ENCODE data around the gene CNOT8. TPM values are rescaled to one million over a fixed set of nuclear protein-coding genes. Genes with fewer than 3 reads are reported as not detected.
"Not testable (repeated sequence)": the region's sequence is repeated elsewhere in the genome, so short reads cannot be mapped to it uniquely, and the experiment has no call there.

CNOT8 gene
- total and polyA plus RNA-seq, 2 donors (not counting 3 experiments of a cell fraction or from before 2014, with no cell fraction given): 42.6 to 53.7 TPM

DNA sequence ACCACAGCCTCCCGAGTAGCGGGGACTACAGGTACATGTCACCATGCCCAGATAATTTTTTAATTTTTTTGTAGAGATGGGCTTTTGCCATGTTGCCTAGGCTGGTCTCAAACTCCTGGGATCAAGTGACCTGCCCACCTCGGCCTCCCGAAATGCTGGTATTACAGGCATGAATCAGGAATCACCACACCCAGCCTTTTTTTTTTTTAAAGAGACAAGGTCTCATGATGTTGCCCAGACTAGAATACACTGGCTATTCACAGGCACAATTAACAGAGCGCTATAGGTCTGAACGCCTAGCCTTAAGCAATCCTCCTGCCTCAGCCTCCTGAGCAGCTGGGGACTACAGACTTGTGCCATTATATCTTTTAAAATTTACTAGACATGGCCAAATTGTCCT, 43.5 kb downstream of the CNOT8 start:
- H3K4me2 ChIP-seq (ENCODE audit: insufficient read depth, low read length): no peak overlapping the region
- H4K20me1 ChIP-seq (replicated peaks; ENCODE audit: control insufficient read depth, extremely low read depth, insufficient read depth, low read length): no peaks in the 10 kb centered on the region
- POLR2A ChIA-PET: no interaction called here
- CTCF ChIA-PET: interaction anchor here (0.9 to 1.8 kb wide), 5 partner anchors 11 to 251 kb away, joined by 3 to 4 read pairs (median 3); no protein-coding TSS in a partner anchor
- no peak for DNase-seq (ENCODE audit: low read depth, low spot score)
- no peaks in the 10 kb centered on the region for H3K27me3 ChIP-seq (ENCODE audit: control insufficient read depth in 2 of 2, insufficient read depth in 2 of 2, low read length in 2 of 2)
- H3K27ac ChIP-seq (ENCODE audit: insufficient read depth, low read depth, low read length): no peak overlapping the region
- H3K9ac ChIP-seq (replicated peaks; ENCODE audit: extremely low read depth, insufficient read depth, low read length): no peak overlapping the region
- no peaks in the 10 kb centered on the region for H3K4me1 ChIP-seq (ENCODE audit: control insufficient read depth, extremely low read depth, insufficient read depth, low read length)
- H3K36me3 ChIP-seq (ENCODE audit: control insufficient read depth in 2 of 2, extremely low read depth in 1 of 2, insufficient read depth in 2 of 2, low read length in 2 of 2): peaks cover 20 to 23% of the 10 kb centered on the region in 2 experiments
- intact Hi-C loops (cut with micrococcal nuclease) (no loop called here), dilution Hi-C loops (cut with MboI; ENCODE audit: extremely low pct_ligation_motif_present, low sequenced_read_pairs) (no loop called here)
- no peak for FAIRE-seq
- no peak overlapping the region for H3K4me3 ChIP-seq (replicated peaks in 1 of 3; ENCODE audit: insufficient read depth in 1 of 3, low read depth in 1 of 3, low read length in 3 of 3)
- no TSS peak for BruUV-seq (replicated peaks)
- H3K9me1 ChIP-seq (replicated peaks; ENCODE audit: control insufficient read depth, extremely low read depth, insufficient read depth, low read length): no peaks in the 10 kb centered on the region
- no peak for TF ChIP-seq EZH2 (IDR thresholded peaks at IDR 0.05; ENCODE audit: borderline replicate concordance, low read depth, low read length, severe bottlenecking)
- TF ChIP-seq FOS (IDR thresholded peaks at IDR 0.05; ENCODE audit: borderline replicate concordance, insufficient read depth, low read length): no peak
- no peak for TF ChIP-seq POLR2A (IDR thresholded peaks at IDR 0.05; ENCODE audit: low read depth, low read length)
- TF ChIP-seq, protein P1, sequence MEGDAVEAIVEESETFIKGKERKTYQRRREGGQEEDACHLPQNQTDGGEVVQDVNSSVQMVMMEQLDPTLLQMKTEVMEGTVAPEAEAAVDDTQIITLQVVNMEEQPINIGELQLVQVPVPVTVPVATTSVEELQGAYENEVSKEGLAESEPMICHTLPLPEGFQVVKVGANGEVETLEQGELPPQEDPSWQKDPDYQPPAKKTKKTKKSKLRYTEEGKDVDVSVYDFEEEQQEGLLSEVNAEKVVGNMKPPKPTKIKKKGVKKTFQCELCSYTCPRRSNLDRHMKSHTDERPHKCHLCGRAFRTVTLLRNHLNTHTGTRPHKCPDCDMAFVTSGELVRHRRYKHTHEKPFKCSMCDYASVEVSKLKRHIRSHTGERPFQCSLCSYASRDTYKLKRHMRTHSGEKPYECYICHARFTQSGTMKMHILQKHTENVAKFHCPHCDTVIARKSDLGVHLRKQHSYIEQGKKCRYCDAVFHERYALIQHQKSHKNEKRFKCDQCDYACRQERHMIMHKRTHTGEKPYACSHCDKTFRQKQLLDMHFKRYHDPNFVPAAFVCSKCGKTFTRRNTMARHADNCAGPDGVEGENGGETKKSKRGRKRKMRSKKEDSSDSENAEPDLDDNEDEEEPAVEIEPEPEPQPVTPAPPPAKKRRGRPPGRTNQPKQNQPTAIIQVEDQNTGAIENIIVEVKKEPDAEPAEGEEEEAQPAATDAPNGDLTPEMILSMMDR (IDR thresholded peaks at IDR 0.05; ENCODE audit: extremely low read depth in 1 of 2, insufficient read depth in 1 of 2, low read depth in 1 of 2, low read length in 2 of 2): no peak
- TF ChIP-seq, protein P2, sequence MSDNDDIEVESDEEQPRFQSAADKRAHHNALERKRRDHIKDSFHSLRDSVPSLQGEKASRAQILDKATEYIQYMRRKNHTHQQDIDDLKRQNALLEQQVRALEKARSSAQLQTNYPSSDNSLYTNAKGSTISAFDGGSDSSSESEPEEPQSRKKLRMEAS (IDR thresholded peaks at IDR 0.05; ENCODE audit: insufficient read depth, insufficient read length): no peak
- TF ChIP-seq MYC (IDR thresholded peaks at IDR 0.05; ENCODE audit: low read depth, low read length): no peak
- no peak for TF ChIP-seq JUN (IDR thresholded peaks at IDR 0.05; ENCODE audit: borderline replicate concordance, insufficient read depth, insufficient read length, low read depth)
- H2AFZ ChIP-seq (ENCODE audit: low read depth, low read length): no peak overlapping the region
- no peaks in the 10 kb centered on the region for H3K9me3 ChIP-seq (replicated peaks; ENCODE audit: control insufficient read depth, insufficient read depth, low read length)
- no peaks in the 10 kb centered on the region for H3K79me2 ChIP-seq (ENCODE audit: control insufficient read depth, insufficient read depth, low read length)

DNA sequence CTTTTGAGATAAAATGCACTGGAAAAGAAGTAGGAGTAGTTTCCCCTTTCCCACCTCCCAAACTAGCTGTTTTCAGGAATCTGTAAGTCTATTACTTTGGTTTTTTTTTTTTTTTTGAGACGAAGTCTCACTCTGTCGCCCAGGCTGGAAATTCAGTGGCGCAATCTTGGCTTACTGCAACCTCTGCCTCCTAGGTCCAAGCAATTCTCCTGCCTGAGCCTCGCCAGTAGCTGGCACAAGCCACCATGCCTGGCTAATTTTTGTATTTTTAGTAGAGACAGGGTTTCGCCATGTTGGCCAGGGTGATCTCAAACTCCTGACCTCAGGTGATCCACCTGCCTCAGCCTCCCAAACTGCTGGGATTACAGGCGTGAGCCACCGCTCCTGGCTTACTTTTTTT, 47.2 kb downstream of the CNOT8 start:
- peaks cover 13 to 21% of the 10 kb centered on the region in 2 experiments for H3K36me3 ChIP-seq (ENCODE audit: control insufficient read depth in 2 of 2, extremely low read depth in 1 of 2, insufficient read depth in 2 of 2, low read length in 2 of 2)
- CTCF ChIA-PET; H4K20me1 ChIP-seq (replicated peaks; ENCODE audit: control insufficient read depth, extremely low read depth, insufficient read depth, low read length); H3K4me3 ChIP-seq (replicated peaks in 1 of 3; ENCODE audit: insufficient read depth in 1 of 3, low read depth in 1 of 3, low read length in 3 of 3); H3K9me1 ChIP-seq (replicated peaks; ENCODE audit: control insufficient read depth, extremely low read depth, insufficient read depth, low read length); dilution Hi-C loops (cut with MboI; ENCODE audit: extremely low pct_ligation_motif_present, low sequenced_read_pairs); H3K9ac ChIP-seq (replicated peaks; ENCODE audit: extremely low read depth, insufficient read depth, low read length); H3K79me2 ChIP-seq (ENCODE audit: control insufficient read depth, insufficient read depth, low read length); H2AFZ ChIP-seq (ENCODE audit: low read depth, low read length); BruUV-seq (replicated peaks); H3K27me3 ChIP-seq (ENCODE audit: control insufficient read depth in 2 of 2, insufficient read depth in 2 of 2, low read length in 2 of 2); H3K4me2 ChIP-seq (ENCODE audit: insufficient read depth, low read length); FAIRE-seq; intact Hi-C loops (cut with micrococcal nuclease); H3K27ac ChIP-seq (ENCODE audit: insufficient read depth, low read depth, low read length); H3K4me1 ChIP-seq (ENCODE audit: control insufficient read depth, extremely low read depth, insufficient read depth, low read length); DNase-seq (ENCODE audit: low read depth, low spot score); H3K9me3 ChIP-seq (replicated peaks; ENCODE audit: control insufficient read depth, insufficient read depth, low read length): not testable (repeated sequence)
- POLR2A ChIA-PET: interaction anchor here (0.6 kb wide), 1 partner anchor 144 kb away, joined by 3 read pairs; no protein-coding TSS in a partner anchor

Data from endothelial cell of umbilical vein (primary cell).